ENCODE measurements around the gene FBXL4.
"Not testable (repeated sequence)": the region's sequence is repeated elsewhere in the genome, so short reads cannot be mapped to it uniquely, and the experiment has no call there.

The FBXL4 gene

GRCh38 chr6:98924647-98925046 lies 23.1 kb downstream of the FBXL4 start:
- TF ChIP-seq REST (IDR thresholded peaks at IDR 0.05; ENCODE audit: insufficient replicate concordance, low read depth) (no peak), POLR2AphosphoS5 (IDR thresholded peaks at IDR 0.05; ENCODE audit: low read depth) (no peak), GABPA (IDR thresholded peaks at IDR 0.05; ENCODE audit: low read depth) (no peak), SPI1 (IDR thresholded peaks at IDR 0.05; ENCODE audit: borderline replicate concordance, low read depth) (no peak), CTCF (IDR thresholded peaks at IDR 0.05; ENCODE audit: insufficient read depth, low read length) (no peak)
- Histone ChIP-seq H3K27me3 (ENCODE audit: insufficient read depth, poor library complexity, severe bottlenecking) (no peaks in the 10 kb centered on the region), H3K4me3 (replicated peaks; ENCODE audit: insufficient read depth, low read length) (no peak overlapping the region), H3K27ac (replicated peaks) (no peak overlapping the region)
- DNase-seq (ENCODE audit: low read depth in 1 of 2, low spot score in 1 of 2): no peak

GRCh38 chr6:98920904-98921431 lies 26.8 kb downstream of the FBXL4 start:
- TF ChIP-seq SPI1 (IDR thresholded peaks at IDR 0.05; ENCODE audit: borderline replicate concordance, low read depth) (no peak), GABPA (IDR thresholded peaks at IDR 0.05; ENCODE audit: low read depth) (no peak), POLR2AphosphoS5 (IDR thresholded peaks at IDR 0.05; ENCODE audit: low read depth) (no peak), REST (IDR thresholded peaks at IDR 0.05; ENCODE audit: insufficient replicate concordance, low read depth) (no peak)
- DNase-seq (ENCODE audit: low read depth in 1 of 2, low spot score in 1 of 2): no peak
- Histone ChIP-seq H3K27me3 (ENCODE audit: insufficient read depth, poor library complexity, severe bottlenecking) (no peaks in the 10 kb centered on the region), H3K27ac (replicated peaks) (no peak overlapping the region), H3K4me3 (replicated peaks; ENCODE audit: insufficient read depth, low read length) (no peak overlapping the region)

- not testable (repeated sequence) for H3K4me3 ChIP-seq (replicated peaks; ENCODE audit: insufficient read depth, low read length); DNase-seq (ENCODE audit: low read depth in 1 of 2, low spot score in 1 of 2); H3K27ac ChIP-seq (replicated peaks); H3K27me3 ChIP-seq (ENCODE audit: insufficient read depth, poor library complexity, severe bottlenecking)
Measured at GRCh38 chr6:98910946-98911345, 36.8 kb downstream of the FBXL4 start.

GRCh38 chr6:98909236-98909635 lies 38.5 kb downstream of the FBXL4 start:
- H3K27ac ChIP-seq (replicated peaks): no peak overlapping the region
- no peak overlapping the region for H3K4me3 ChIP-seq (replicated peaks; ENCODE audit: insufficient read depth, low read length)
- no peaks in the 10 kb centered on the region for H3K27me3 ChIP-seq (ENCODE audit: insufficient read depth, poor library complexity, severe bottlenecking)
- DNase-seq (ENCODE audit: low read depth in 1 of 2, low spot score in 1 of 2): no peak
- TF ChIP-seq POLR2AphosphoS5 (IDR thresholded peaks at IDR 0.05; ENCODE audit: low read depth) (no peak), CTCF (IDR thresholded peaks at IDR 0.05; ENCODE audit: insufficient read depth, low read length) (no peak), SPI1 (IDR thresholded peaks at IDR 0.05; ENCODE audit: borderline replicate concordance, low read depth) (no peak), REST (IDR thresholded peaks at IDR 0.05; ENCODE audit: insufficient replicate concordance, low read depth) (no peak), GABPA (IDR thresholded peaks at IDR 0.05; ENCODE audit: low read depth) (no peak)

- not testable (repeated sequence) for H3K4me3 ChIP-seq (replicated peaks; ENCODE audit: insufficient read depth, low read length); H3K27me3 ChIP-seq (ENCODE audit: insufficient read depth, poor library complexity, severe bottlenecking); DNase-seq (ENCODE audit: low read depth in 1 of 2, low spot score in 1 of 2); H3K27ac ChIP-seq (replicated peaks)
Measured at GRCh38 chr6:98906342-98906741, 41.4 kb downstream of the FBXL4 start.

Measured in HL-60 (cell line).